NCI-H146 (cell line): ENCODE data around the gene KCNH6.

Experiments used
- DNase-seq: peaks from one replicate; lab custom pipeline; 2025; lab: John Stamatoyannopoulos, UW

Gene KCNH6

GRCh38 chr17:63557416-63557815 lies 34.3 kb downstream of the KCNH6 start:
- DNase-seq, result no peak

- DNase-seq, result no peak
These were observed 35.3 kb downstream of the KCNH6 start for GRCh38 chr17:63558441-63558840.

GRCh38 chr17:63561819-63562218 lies 38.7 kb downstream of the KCNH6 start:
- no peak for DNase-seq

- no peak for DNase-seq
These were observed 40.2 kb downstream of the KCNH6 start for GRCh38 chr17:63563339-63563738.

GRCh38 chr17:63564562-63564961 lies 41.4 kb downstream of the KCNH6 start:
- DNase-seq, result no peak

- no peak for DNase-seq
These were observed 44.1 kb downstream of the KCNH6 start for GRCh38 chr17:63567229-63567628.

- DNase-seq, result no peak
These were observed 45.4 kb downstream of the KCNH6 start for GRCh38 chr17:63568563-63568962.

- DNase-seq, result no peak
These were observed 48.6 kb downstream of the KCNH6 start for GRCh38 chr17:63571632-63572310.

- DNase-seq, result no peak
These were observed 50.5 kb downstream of the KCNH6 start for GRCh38 chr17:63573634-63574033.

GRCh38 chr17:63578027-63578768 lies 55.0 kb downstream of the KCNH6 start:
- DNase-seq, result no peak

GRCh38 chr17:63578769-63579111 lies 55.6 kb downstream of the KCNH6 start:
- no peak for DNase-seq

GRCh38 chr17:63579633-63580032 lies 56.5 kb downstream of the KCNH6 start:
- no peak for DNase-seq

GRCh38 chr17:63587770-63588169 lies 64.6 kb downstream of the KCNH6 start:
- DNase-seq, result no peak

GRCh38 chr17:63588797-63589196 lies 65.6 kb downstream of the KCNH6 start:
- DNase-seq, result no peak

GRCh38 chr17:63589646-63590045 lies 66.5 kb downstream of the KCNH6 start:
- DNase-seq, result no peak

- no peak for DNase-seq
These were observed 69.6 kb downstream of the KCNH6 start for GRCh38 chr17:63592797-63593196.

GRCh38 chr17:63595132-63595531 lies 72.0 kb downstream of the KCNH6 start:
- no peak for DNase-seq
